ENCODE results near the gene PPP2R2D. TPM values are rescaled to one million over a fixed set of nuclear protein-coding genes. Genes with fewer than 3 reads are reported as not detected.

PPP2R2D gene
- polyA plus RNA-seq, 1 of the 3 experiments (the other 2 are of a cell fraction), result 25.1 TPM

DNA sequence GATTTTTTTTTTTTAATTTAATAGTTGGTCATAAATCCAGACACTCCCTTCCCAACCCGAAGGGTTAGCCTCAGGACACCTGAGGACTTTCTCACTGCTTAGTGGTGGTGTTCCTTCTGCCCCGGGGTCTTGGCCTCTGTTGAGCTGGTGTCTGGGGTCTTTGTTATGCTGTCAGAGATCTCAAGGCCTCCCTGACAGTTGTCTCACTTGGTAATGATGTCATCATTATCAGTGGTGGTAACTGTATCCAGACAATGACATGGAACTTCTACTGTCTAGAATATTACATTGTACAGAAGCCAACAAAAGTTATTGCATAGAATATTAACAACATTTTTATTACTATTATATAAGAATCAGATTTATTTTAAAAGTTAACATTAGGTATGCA, 32.9 kb downstream of the PPP2R2D start:
- Histone ChIP-seq H3K27me3 (ENCODE audit: insufficient read depth) (no peaks in the 10 kb centered on the region), H3K4me1 (ENCODE audit: control insufficient read depth in 1 of 2, insufficient read depth in 2 of 2, low read depth in 1 of 2, low read length in 1 of 2) (peaks cover 2 to 24% of the 10 kb centered on the region in 2 experiments; a peak in 2 of 4 replicates), H3K9ac (no peak overlapping the region), H3K36me3 (replicated peaks in 1 of 2; ENCODE audit: control insufficient read depth in 1 of 2, insufficient read depth in 2 of 2, low read length in 1 of 2) (peaks cover 0 to 22% of the 10 kb centered on the region in 2 experiments), H3F3A (replicated peaks; ENCODE audit: insufficient read depth) (no peaks in the 10 kb centered on the region), H3K27ac (ENCODE audit: low read depth in 2 of 2, low read length in 1 of 2) (no peak overlapping the region; a peak in 1 of 4 replicates), H3K4me3 (ENCODE audit: low read depth in 2 of 2, low read length in 1 of 2) (no peak overlapping the region), H4K20me1 (ENCODE audit: insufficient read depth) (peaks cover 37% of the 10 kb centered on the region), H3K9me2 (no peaks in the 10 kb centered on the region), H2AFZ (ENCODE audit: low read depth) (no peak overlapping the region), H3K9me3 (no peaks in the 10 kb centered on the region), H3K4me2 (no peak overlapping the region), H3K79me2 (ENCODE audit: insufficient read depth) (peaks cover 86% of the 10 kb centered on the region)
- ChIA-PET CTCF (interaction anchor here (1.1 to 1.9 kb wide), 2 partner anchors 11 to 90 kb away, joined by 5 read pairs; no protein-coding TSS in a partner anchor), POLR2A (no interaction called here)
- DNase-seq, result no peak
- TF ChIP-seq MEF2A (IDR thresholded peaks at IDR 0.05; ENCODE audit: borderline replicate concordance, low read depth), result no peak
- TF ChIP-seq POLR2AphosphoS5 (IDR thresholded peaks at IDR 0.05; ENCODE audit: low read depth, low read length), result no peak
- WGBS (ENCODE audit: low lambda C conversion rate), result 96% methylated on average over 2 of the region's 2 CpGs

GRCh38 chr10:131934769-131935168, 34.0 kb downstream of the PPP2R2D start:
- H3K9ac ChIP-seq, result no peak overlapping the region
- H3K9me3 ChIP-seq, result no peaks in the 10 kb centered on the region
- H3K27me3 ChIP-seq (ENCODE audit: insufficient read depth), result no peaks in the 10 kb centered on the region
- H3K36me3 ChIP-seq (replicated peaks in 1 of 2; ENCODE audit: control insufficient read depth in 1 of 2, insufficient read depth in 2 of 2, low read length in 1 of 2), result peaks cover 2 to 24% of the 10 kb centered on the region in 2 experiments
- 100% methylated on average over 5 of the region's 8 CpGs for WGBS (ENCODE audit: low lambda C conversion rate)
- H3K9me2 ChIP-seq, result no peaks in the 10 kb centered on the region
- ChIA-PET CTCF (interaction anchor here (0.6 kb wide), 1 partner anchor 88 kb away, joined by 3 read pairs; no protein-coding TSS in a partner anchor), POLR2A (no interaction called here)
- H3K4me1 ChIP-seq (ENCODE audit: control insufficient read depth in 1 of 2, insufficient read depth in 2 of 2, low read depth in 1 of 2, low read length in 1 of 2), result peaks cover 0 to 21% of the 10 kb centered on the region in 2 experiments; a peak in 1 of 4 replicates
- no peak overlapping the region for H3K4me2 ChIP-seq
- H3F3A ChIP-seq (replicated peaks; ENCODE audit: insufficient read depth), result no peaks in the 10 kb centered on the region
- TF ChIP-seq, protein P1, sequence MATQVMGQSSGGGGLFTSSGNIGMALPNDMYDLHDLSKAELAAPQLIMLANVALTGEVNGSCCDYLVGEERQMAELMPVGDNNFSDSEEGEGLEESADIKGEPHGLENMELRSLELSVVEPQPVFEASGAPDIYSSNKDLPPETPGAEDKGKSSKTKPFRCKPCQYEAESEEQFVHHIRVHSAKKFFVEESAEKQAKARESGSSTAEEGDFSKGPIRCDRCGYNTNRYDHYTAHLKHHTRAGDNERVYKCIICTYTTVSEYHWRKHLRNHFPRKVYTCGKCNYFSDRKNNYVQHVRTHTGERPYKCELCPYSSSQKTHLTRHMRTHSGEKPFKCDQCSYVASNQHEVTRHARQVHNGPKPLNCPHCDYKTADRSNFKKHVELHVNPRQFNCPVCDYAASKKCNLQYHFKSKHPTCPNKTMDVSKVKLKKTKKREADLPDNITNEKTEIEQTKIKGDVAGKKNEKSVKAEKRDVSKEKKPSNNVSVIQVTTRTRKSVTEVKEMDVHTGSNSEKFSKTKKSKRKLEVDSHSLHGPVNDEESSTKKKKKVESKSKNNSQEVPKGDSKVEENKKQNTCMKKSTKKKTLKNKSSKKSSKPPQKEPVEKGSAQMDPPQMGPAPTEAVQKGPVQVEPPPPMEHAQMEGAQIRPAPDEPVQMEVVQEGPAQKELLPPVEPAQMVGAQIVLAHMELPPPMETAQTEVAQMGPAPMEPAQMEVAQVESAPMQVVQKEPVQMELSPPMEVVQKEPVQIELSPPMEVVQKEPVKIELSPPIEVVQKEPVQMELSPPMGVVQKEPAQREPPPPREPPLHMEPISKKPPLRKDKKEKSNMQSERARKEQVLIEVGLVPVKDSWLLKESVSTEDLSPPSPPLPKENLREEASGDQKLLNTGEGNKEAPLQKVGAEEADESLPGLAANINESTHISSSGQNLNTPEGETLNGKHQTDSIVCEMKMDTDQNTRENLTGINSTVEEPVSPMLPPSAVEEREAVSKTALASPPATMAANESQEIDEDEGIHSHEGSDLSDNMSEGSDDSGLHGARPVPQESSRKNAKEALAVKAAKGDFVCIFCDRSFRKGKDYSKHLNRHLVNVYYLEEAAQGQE (IDR thresholded peaks at IDR 0.05; ENCODE audit: low read depth, low read length), result no peak
- TF ChIP-seq SMC3 (IDR thresholded peaks at IDR 0.05; ENCODE audit: low read depth, low read length) (no peak), EP300 (IDR thresholded peaks at IDR 0.05; ENCODE audit: borderline replicate concordance in 1 of 2, low read depth in 1 of 2, low read length in 1 of 2) (no peak), RXRA (IDR thresholded peaks at IDR 0.05; ENCODE audit: borderline replicate concordance, low read depth) (no peak), RFX5 (IDR thresholded peaks at IDR 0.05; ENCODE audit: low read length) (no peak), FOXM1 (IDR thresholded peaks at IDR 0.05; ENCODE audit: low read depth) (no peak), IRF3 (IDR thresholded peaks at IDR 0.05; ENCODE audit: low read depth, low read length) (no peak)
- TF ChIP-seq, protein P2, sequence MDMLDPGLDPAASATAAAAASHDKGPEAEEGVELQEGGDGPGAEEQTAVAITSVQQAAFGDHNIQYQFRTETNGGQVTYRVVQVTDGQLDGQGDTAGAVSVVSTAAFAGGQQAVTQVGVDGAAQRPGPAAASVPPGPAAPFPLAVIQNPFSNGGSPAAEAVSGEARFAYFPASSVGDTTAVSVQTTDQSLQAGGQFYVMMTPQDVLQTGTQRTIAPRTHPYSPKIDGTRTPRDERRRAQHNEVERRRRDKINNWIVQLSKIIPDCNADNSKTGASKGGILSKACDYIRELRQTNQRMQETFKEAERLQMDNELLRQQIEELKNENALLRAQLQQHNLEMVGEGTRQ (IDR thresholded peaks at IDR 0.05; ENCODE audit: borderline replicate concordance, low read depth, low read length), result no peak
- peaks cover 75% of the 10 kb centered on the region for H3K79me2 ChIP-seq (ENCODE audit: insufficient read depth)
- H2AFZ ChIP-seq (ENCODE audit: low read depth), result no peak overlapping the region
- no peak overlapping the region; a peak in 1 of 4 replicates for H3K27ac ChIP-seq (ENCODE audit: low read depth in 2 of 2, low read length in 1 of 2)
- no peak overlapping the region for H3K4me3 ChIP-seq (ENCODE audit: low read depth in 2 of 2, low read length in 1 of 2)
- peaks cover 26% of the 10 kb centered on the region for H4K20me1 ChIP-seq (ENCODE audit: insufficient read depth)
- no peak for DNase-seq

All from SK-N-SH (cell line).